Astrocyte (in vitro differentiated cells and primary cell): Measurements from ENCODE around the gene NSD2. TPM values are rescaled to one million over a fixed set of nuclear protein-coding genes. Genes with fewer than 3 reads are reported as not detected.

ENCODE experiments used
- DNase-seq: peaks from one replicate; pipeline ENCODE4 v3.0.0-alpha.2; 2010; ENCODE audit warnings: low read depth
- FAIRE-seq: peaks from 2 replicates; lab custom pipeline; 2011; peaks lifted over from hg19 to GRCh38; lab: Jason Lieb, UNC
- H2AFZ ChIP-seq: 2 replicates; pipeline ENCODE4 v1.6.0; 2012; ENCODE audit warnings: low read depth, low read length, inconsistent platforms
- H3K27ac ChIP-seq: 2 replicates; pipeline ENCODE4 v1.5.1; 2011; ENCODE audit warnings: low read depth, low read length, inconsistent platforms
- H3K27me3 ChIP-seq: 2 replicates; pipeline ENCODE4 v1.6.0; 2011; ENCODE audit warnings: low read length, inconsistent platforms; ENCODE audit not compliant: insufficient read depth
- H3K36me3 ChIP-seq: 2 replicates; pipeline ENCODE4 v1.5.1; 2011; ENCODE audit warnings: low read length, inconsistent platforms; ENCODE audit not compliant: insufficient read depth
- H3K4me1 ChIP-seq: 2 replicates; pipeline ENCODE4 v1.5.1; 2011; ENCODE audit warnings: low read length, inconsistent platforms; ENCODE audit not compliant: insufficient read depth
- H3K4me2 ChIP-seq: 2 replicates; pipeline ENCODE4 v1.6.0; 2012; ENCODE audit warnings: low read length, inconsistent platforms
- H3K4me3 ChIP-seq: 2 replicates; pipeline ENCODE4 v1.5.1; 2011; ENCODE audit warnings: low read depth, mild to moderate bottlenecking, low read length, inconsistent platforms; ENCODE audit not compliant: insufficient read depth
- H3K79me2 ChIP-seq: 2 replicates; pipeline ENCODE4 v1.6.0; 2012; ENCODE audit warnings: mild to moderate bottlenecking, low read length, inconsistent platforms; ENCODE audit not compliant: insufficient read depth
- H3K9ac ChIP-seq: 2 replicates; pipeline ENCODE4 v1.6.0; 2012; ENCODE audit warnings: mild to moderate bottlenecking, low read length, inconsistent platforms
- H3K9me3 ChIP-seq: 2 replicates; pipeline ENCODE4 v1.5.1; 2012; ENCODE audit warnings: low read depth, mild to moderate bottlenecking, low read length, inconsistent platforms; ENCODE audit not compliant: insufficient read depth
- H4K20me1 ChIP-seq: 2 replicates; pipeline ENCODE4 v1.6.0; 2012; ENCODE audit warnings: low read length, inconsistent platforms; ENCODE audit not compliant: insufficient read depth
- H3K27ac Mint-ChIP-seq: one replicate; pipeline ENCODE4 v1.8.0; 2021; ENCODE audit warnings: mild to moderate bottlenecking, mixed read lengths; ENCODE audit not compliant: unreplicated experiment
- H3K27me3 Mint-ChIP-seq: one replicate; pipeline ENCODE4 v1.8.0; 2021; ENCODE audit warnings: low read depth, mixed read lengths; ENCODE audit not compliant: unreplicated experiment
- H3K36me3 Mint-ChIP-seq: one replicate; pipeline ENCODE4 v1.8.0; 2021; ENCODE audit warnings: low read depth, mixed read lengths; ENCODE audit not compliant: unreplicated experiment
- H3K4me1 Mint-ChIP-seq: one replicate; pipeline ENCODE4 v1.8.0; 2021; ENCODE audit warnings: low read depth, mixed read lengths; ENCODE audit not compliant: unreplicated experiment
- H3K4me3 Mint-ChIP-seq: one replicate; pipeline ENCODE4 v1.8.0; 2021; ENCODE audit warnings: mild to moderate bottlenecking, moderate library complexity, mixed read lengths; ENCODE audit not compliant: unreplicated experiment
- H3K9me3 Mint-ChIP-seq: one replicate; pipeline ENCODE4 v1.8.0; 2021; ENCODE audit warnings: mild to moderate bottlenecking, mixed read lengths; ENCODE audit not compliant: unreplicated experiment
- CTCF ChIP-seq: IDR thresholded peaks from 2 replicates; pipeline ENCODE4 v1.5.1; 2011; ENCODE audit warnings: low read depth, mild to moderate bottlenecking, inconsistent platforms, low read length, moderate library complexity; ENCODE audit not compliant: insufficient read depth
- EZH2 ChIP-seq: IDR thresholded peaks from 2 replicates; pipeline ENCODE4 v1.6.1; 2012; ENCODE audit warnings: mild to moderate bottlenecking, low read length, inconsistent platforms; ENCODE audit not compliant: insufficient read depth
- total RNA-seq: library from RNA; stranded (reverse); gene quantifications from 2 replicates; pipeline ENCODE4 v1.2.1, GENCODE V29; 2021

The NSD2 gene
- total RNA-seq, 1 donor from 2014 or later, result 31.3 TPM

GRCh38 chr4:1961038-1961437, 89.8 kb downstream of the NSD2 start:
- Histone ChIP-seq H4K20me1 (peaks cover 17% of the 10 kb centered on the region), H3K4me1 (peaks cover 11% of the 10 kb centered on the region), H3K4me3 (no peak overlapping the region), H3K79me2 (peaks cover 10% of the 10 kb centered on the region), H3K36me3 (peaks cover 37% of the 10 kb centered on the region), H3K9ac (no peak overlapping the region), H3K9me3 (no peaks in the 10 kb centered on the region), H2AFZ (no peak overlapping the region), H3K27me3 (no peaks in the 10 kb centered on the region), H3K4me2 (no peak overlapping the region), H3K27ac (no peak overlapping the region)
- peaks cover 14% of the 10 kb centered on the region for H3K36me3 Mint-ChIP-seq
- H3K4me3 Mint-ChIP-seq, result no peak overlapping the region
- no peaks in the 10 kb centered on the region for H3K27me3 Mint-ChIP-seq
- DNase-seq (no peak), FAIRE-seq (no peak)
- H3K4me1 Mint-ChIP-seq, result peaks cover 12% of the 10 kb centered on the region
- H3K27ac Mint-ChIP-seq, result no peak overlapping the region
- no peak for TF ChIP-seq EZH2
- TF ChIP-seq CTCF, result no peak
- H3K9me3 Mint-ChIP-seq, result peaks cover 5% of the 10 kb centered on the region

- Histone ChIP-seq H3K27ac (no peak overlapping the region), H4K20me1 (peaks cover 15% of the 10 kb centered on the region), H3K4me3 (no peak overlapping the region), H3K27me3 (no peaks in the 10 kb centered on the region), H3K36me3 (peaks cover 35% of the 10 kb centered on the region), H3K4me1 (peaks cover 11% of the 10 kb centered on the region), H3K4me2 (no peak overlapping the region), H2AFZ (no peak overlapping the region), H3K9ac (no peak overlapping the region), H3K79me2 (peaks cover 10% of the 10 kb centered on the region), H3K9me3 (no peaks in the 10 kb centered on the region)
- no peak for TF ChIP-seq EZH2
- H3K27me3 Mint-ChIP-seq, result no peaks in the 10 kb centered on the region
- H3K27ac Mint-ChIP-seq, result no peak overlapping the region
- no peak overlapping the region for H3K4me3 Mint-ChIP-seq
- peaks cover 5% of the 10 kb centered on the region for H3K9me3 Mint-ChIP-seq
- FAIRE-seq, result no peak
- no peak for DNase-seq
- H3K4me1 Mint-ChIP-seq, result peaks cover 12% of the 10 kb centered on the region
- H3K36me3 Mint-ChIP-seq, result peaks cover 14% of the 10 kb centered on the region
These were observed 90.4 kb downstream of the NSD2 start for GRCh38 chr4:1961563-1961962.

GRCh38 chr4:1962980-1963379, 91.8 kb downstream of the NSD2 start:
- Histone ChIP-seq H4K20me1 (peaks cover 13% of the 10 kb centered on the region), H3K9ac (no peak overlapping the region), H3K4me1 (peaks cover 11% of the 10 kb centered on the region), H3K27ac (no peak overlapping the region), H3K4me2 (no peak overlapping the region), H3K4me3 (no peak overlapping the region), H2AFZ (no peak overlapping the region), H3K9me3 (no peaks in the 10 kb centered on the region), H3K79me2 (peaks cover 7% of the 10 kb centered on the region), H3K36me3 (peaks cover 35% of the 10 kb centered on the region), H3K27me3 (no peaks in the 10 kb centered on the region)
- FAIRE-seq, result no peak
- H3K4me3 Mint-ChIP-seq, result no peak overlapping the region
- no peaks in the 10 kb centered on the region for H3K27me3 Mint-ChIP-seq
- DNase-seq, result no peak
- peaks cover 14% of the 10 kb centered on the region for H3K36me3 Mint-ChIP-seq
- H3K4me1 Mint-ChIP-seq, result peaks cover 12% of the 10 kb centered on the region
- no peak overlapping the region for H3K27ac Mint-ChIP-seq
- peaks cover 5% of the 10 kb centered on the region for H3K9me3 Mint-ChIP-seq
- TF ChIP-seq CTCF (no peak), EZH2 (no peak)
